MM.1S (cell line): ENCODE data around the gene SORL1.

Source experiments
- DNase-seq: peaks from one replicate; pipeline ENCODE4 v3.0.0-alpha.2; 2015
- H2AFZ ChIP-seq: fragments of 300-600 bp; sonication (generic); 2 replicates; pipeline ENCODE4 v1.6.0; 2016; ENCODE audit warnings: antibody characterized with exemption, low read length
- H3F3A ChIP-seq: fragments of 300-600 bp; sonication (generic); 2 replicates; pipeline ENCODE4 v1.6.1; 2016; ENCODE audit warnings: mild to moderate bottlenecking, antibody characterized with exemption, low read length, moderate library complexity, mixed read lengths; ENCODE audit not compliant: insufficient read depth
- H3K27ac ChIP-seq: fragments of 300-600 bp; sonication (generic); 2 replicates; pipeline ENCODE4 v1.5.1; 2016; ENCODE audit warnings: mild to moderate bottlenecking, low read length
- H3K27me3 ChIP-seq: fragments of 300-600 bp; sonication (generic); replicated peaks from 2 replicates; pipeline ENCODE4 v1.6.0; 2016; ENCODE audit warnings: low read length; ENCODE audit not compliant: insufficient read depth
- H3K36me3 ChIP-seq: fragments of 300-600 bp; sonication (generic); replicated peaks from 2 replicates; pipeline ENCODE4 v1.6.1; 2016; ENCODE audit warnings: mild to moderate bottlenecking, low read length, mixed read lengths; ENCODE audit not compliant: insufficient read depth
- H3K4me1 ChIP-seq: fragments of 300-600 bp; sonication (generic); 2 replicates; pipeline ENCODE4 v1.6.1; 2016; ENCODE audit warnings: low read length, mixed read lengths
- H3K4me2 ChIP-seq: fragments of 300-600 bp; sonication (generic); 2 replicates; pipeline ENCODE4 v1.6.0; 2016; ENCODE audit warnings: low read depth, low read length
- H3K4me3 ChIP-seq: fragments of 300-600 bp; sonication (generic); 2 replicates; pipeline ENCODE4 v1.5.1; 2016; ENCODE audit warnings: low read length, mixed read lengths
- H3K79me2 ChIP-seq: fragments of 300-600 bp; sonication (generic); 2 replicates; pipeline ENCODE4 v1.6.1; 2016; ENCODE audit warnings: mixed run types, low read length, mixed read lengths
- H3K9ac ChIP-seq: fragments of 300-600 bp; sonication (generic); 2 replicates; pipeline ENCODE4 v1.6.1; 2016; ENCODE audit warnings: low read length, mixed read lengths
- H3K9me2 ChIP-seq: fragments of 300-600 bp; sonication (generic); replicated peaks from 2 replicates; pipeline ENCODE4 v1.6.1; 2016; ENCODE audit warnings: mild to moderate bottlenecking, low read length, mixed read lengths; ENCODE audit not compliant: insufficient read depth
- H3K9me3 ChIP-seq: fragments of 300-600 bp; sonication (generic); replicated peaks from 2 replicates; pipeline ENCODE4 v1.6.1; 2016; ENCODE audit warnings: mild to moderate bottlenecking, low read length, mixed read lengths; ENCODE audit not compliant: insufficient read depth
- H4K20me1 ChIP-seq: fragments of 300-600 bp; sonication (generic); 2 replicates; pipeline ENCODE4 v1.6.1; 2016; ENCODE audit warnings: mild to moderate bottlenecking, low read length, moderate library complexity, mixed read lengths; ENCODE audit not compliant: insufficient read depth
- CTCF ChIP-seq: fragments of 300-600 bp; sonication (generic); IDR thresholded peaks from 2 replicates; pipeline ENCODE4 v1.5.1; 2016; ENCODE audit warnings: antibody characterized with exemption, low read length, mixed read lengths
- EZH2 ChIP-seq: fragments of 300-600 bp; sonication (generic); optimal IDR thresholded peaks from 2 replicates; pipeline ENCODE3; 2017; ENCODE audit warnings: low read depth, mild to moderate bottlenecking, antibody characterized with exemption, low read length, mixed read lengths
- EZH2phosphoT487 ChIP-seq: fragments of 300-600 bp; sonication (generic); IDR thresholded peaks from 2 replicates; pipeline ENCODE4 v1.6.1; 2018; ENCODE audit warnings: antibody characterized with exemption, low read length

SORL1 gene

GRCh38 chr11:121510438-121510837 lies 58.3 kb downstream of the SORL1 start:
- Histone ChIP-seq H3K9me2 (no peaks in the 10 kb centered on the region), H3K4me2 (no peak overlapping the region), H3K4me1 (no peaks in the 10 kb centered on the region), H3K27ac (no peak overlapping the region), H4K20me1 (no peaks in the 10 kb centered on the region), H3K9me3 (no peaks in the 10 kb centered on the region), H3K9ac (no peak overlapping the region), H3K4me3 (no peak overlapping the region), H3K79me2 (no peaks in the 10 kb centered on the region), H3F3A (no peaks in the 10 kb centered on the region), H2AFZ (no peak overlapping the region), H3K36me3 (no peaks in the 10 kb centered on the region), H3K27me3 (no peaks in the 10 kb centered on the region)
- TF ChIP-seq EZH2phosphoT487 (no peak), EZH2 (no peak), CTCF (no peak)
- DNase-seq = no peak

- Histone ChIP-seq H3K9me2 (no peaks in the 10 kb centered on the region), H3K27me3 (no peaks in the 10 kb centered on the region), H3F3A (no peaks in the 10 kb centered on the region), H3K27ac (no peak overlapping the region), H2AFZ (no peak overlapping the region), H3K4me1 (no peaks in the 10 kb centered on the region), H3K4me3 (no peak overlapping the region), H4K20me1 (no peaks in the 10 kb centered on the region), H3K9ac (no peak overlapping the region), H3K36me3 (no peaks in the 10 kb centered on the region), H3K79me2 (no peaks in the 10 kb centered on the region), H3K9me3 (no peaks in the 10 kb centered on the region), H3K4me2 (no peak overlapping the region)
- TF ChIP-seq EZH2phosphoT487 (no peak), EZH2 (no peak), CTCF (no peak)
- DNase-seq = no peak
These were observed 60.7 kb downstream of the SORL1 start for GRCh38 chr11:121512468-121513465.

- Histone ChIP-seq H3K4me1 (no peaks in the 10 kb centered on the region), H4K20me1 (no peaks in the 10 kb centered on the region), H3K27me3 (no peaks in the 10 kb centered on the region), H3K4me2 (no peak overlapping the region), H3K36me3 (no peaks in the 10 kb centered on the region), H3K79me2 (no peaks in the 10 kb centered on the region), H3K9ac (no peak overlapping the region), H3F3A (no peaks in the 10 kb centered on the region), H3K4me3 (no peak overlapping the region), H2AFZ (no peak overlapping the region), H3K9me2 (no peaks in the 10 kb centered on the region), H3K27ac (no peak overlapping the region), H3K9me3 (no peaks in the 10 kb centered on the region)
- TF ChIP-seq EZH2 (no peak), CTCF (no peak), EZH2phosphoT487 (no peak)
- no peak for DNase-seq
These were observed 61.7 kb downstream of the SORL1 start for GRCh38 chr11:121513807-121514206.
